AG04449 (cell line): ENCODE results near the gene DLL3.

Experiments used
- CTCF ChIA-PET: fragments of 350-600 bp; formaldehyde crosslinking; extraction: SDS; loops from one replicate; lab custom pipeline; 2021; ENCODE audit warnings: antibody characterized with exemption; lab: Yijun Ruan, JAX
- POLR2A ChIA-PET: fragments of 400-600, 350-600 bp; formaldehyde crosslinking; extraction: SDS; loops from one replicate; lab custom pipeline; 2020; ENCODE audit warnings: antibody characterized with exemption, inconsistent platforms; lab: Yijun Ruan, JAX
- DNase-seq: peaks from one replicate; pipeline ENCODE4 v3.0.0-alpha.2; 2010; ENCODE audit warnings: low read depth, low spot score
- H3K4me3 ChIP-seq: 2 replicates; pipeline ENCODE4 v1.5.1; 2011; ENCODE audit warnings: low read depth, mild to moderate bottlenecking, control low read depth, low read length
- TF ChIP-seq, protein P1 (sequence below): IDR thresholded peaks from one replicate; pipeline ENCODE4 v1.5.1; 2011; ENCODE audit warnings: mild to moderate bottlenecking, moderate library complexity, low read length, control low read depth, inconsistent platforms; ENCODE audit not compliant: insufficient read depth; ENCODE audit errors: missing control alignments

Gene DLL3

DNA sequence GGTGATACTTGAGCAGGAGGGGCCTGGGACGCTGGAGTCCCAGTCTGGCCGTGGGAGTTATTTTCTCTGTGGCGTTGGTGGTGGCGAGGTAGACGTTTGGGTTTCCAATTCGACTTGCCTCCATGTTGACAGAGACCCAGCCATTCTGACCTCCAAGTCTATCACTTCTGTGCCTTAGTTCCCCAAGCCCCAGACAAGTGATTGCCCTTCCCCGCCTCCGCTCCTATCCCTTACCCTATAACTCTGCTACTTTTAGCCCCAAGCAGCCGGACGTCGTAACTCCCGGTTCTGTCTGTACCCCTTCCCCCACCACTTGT, 17.6 kb upstream of the DLL3 start:
- TF ChIP-seq, protein P1, sequence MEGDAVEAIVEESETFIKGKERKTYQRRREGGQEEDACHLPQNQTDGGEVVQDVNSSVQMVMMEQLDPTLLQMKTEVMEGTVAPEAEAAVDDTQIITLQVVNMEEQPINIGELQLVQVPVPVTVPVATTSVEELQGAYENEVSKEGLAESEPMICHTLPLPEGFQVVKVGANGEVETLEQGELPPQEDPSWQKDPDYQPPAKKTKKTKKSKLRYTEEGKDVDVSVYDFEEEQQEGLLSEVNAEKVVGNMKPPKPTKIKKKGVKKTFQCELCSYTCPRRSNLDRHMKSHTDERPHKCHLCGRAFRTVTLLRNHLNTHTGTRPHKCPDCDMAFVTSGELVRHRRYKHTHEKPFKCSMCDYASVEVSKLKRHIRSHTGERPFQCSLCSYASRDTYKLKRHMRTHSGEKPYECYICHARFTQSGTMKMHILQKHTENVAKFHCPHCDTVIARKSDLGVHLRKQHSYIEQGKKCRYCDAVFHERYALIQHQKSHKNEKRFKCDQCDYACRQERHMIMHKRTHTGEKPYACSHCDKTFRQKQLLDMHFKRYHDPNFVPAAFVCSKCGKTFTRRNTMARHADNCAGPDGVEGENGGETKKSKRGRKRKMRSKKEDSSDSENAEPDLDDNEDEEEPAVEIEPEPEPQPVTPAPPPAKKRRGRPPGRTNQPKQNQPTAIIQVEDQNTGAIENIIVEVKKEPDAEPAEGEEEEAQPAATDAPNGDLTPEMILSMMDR = no peak
- H3K4me3 ChIP-seq = peak overlapping the region; percentile 99
- DNase-seq = no peak
- ChIA-PET CTCF (interaction anchor here (1.4 to 2.7 kb wide), 3 partner anchors 17 to 52 kb away, joined by 5 to 11 read pairs (median 5); partner anchors contain the start of gene EID2B), POLR2A (interaction anchor here (0.6 to 1.7 kb wide), 6 partner anchors 8 to 53 kb away, joined by 3 to 7 read pairs (median 4); partner anchors contain the start of gene SUPT5H)

DNA sequence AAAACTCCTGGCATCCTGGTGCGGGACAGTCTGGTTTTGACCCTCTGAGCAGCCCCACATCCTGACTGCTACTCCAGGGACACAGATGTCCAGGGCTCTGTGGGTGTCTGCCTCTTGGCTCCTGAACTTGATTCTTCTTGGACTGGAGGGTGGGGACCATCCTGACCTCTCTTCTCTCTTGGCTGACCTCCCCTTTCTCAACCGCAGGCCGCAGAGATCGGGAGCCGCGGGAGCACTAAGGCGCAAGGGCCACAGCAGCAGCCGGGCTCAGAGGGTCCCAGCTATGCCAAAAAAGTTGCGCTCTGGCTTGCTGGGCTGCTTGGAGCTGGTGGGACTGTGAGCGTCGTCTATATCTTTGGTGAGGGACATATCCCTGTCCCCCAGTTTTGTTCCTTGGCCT, 17.1 kb upstream of the DLL3 start:
- POLR2A ChIA-PET = interaction anchor here (1.7 kb wide), 1 partner anchor 36 kb away, joined by 7 read pairs; the partner anchor contains the start of gene SUPT5H
- H3K4me3 ChIP-seq = peak overlapping the region; percentile 99
- CTCF ChIA-PET = interaction anchor here (1.4 to 2.7 kb wide), 3 partner anchors 16 to 51 kb away, joined by 5 to 11 read pairs (median 5); partner anchors contain the start of gene EID2B
- TF ChIP-seq, protein P1 = no peak
- no peak for DNase-seq

DNA sequence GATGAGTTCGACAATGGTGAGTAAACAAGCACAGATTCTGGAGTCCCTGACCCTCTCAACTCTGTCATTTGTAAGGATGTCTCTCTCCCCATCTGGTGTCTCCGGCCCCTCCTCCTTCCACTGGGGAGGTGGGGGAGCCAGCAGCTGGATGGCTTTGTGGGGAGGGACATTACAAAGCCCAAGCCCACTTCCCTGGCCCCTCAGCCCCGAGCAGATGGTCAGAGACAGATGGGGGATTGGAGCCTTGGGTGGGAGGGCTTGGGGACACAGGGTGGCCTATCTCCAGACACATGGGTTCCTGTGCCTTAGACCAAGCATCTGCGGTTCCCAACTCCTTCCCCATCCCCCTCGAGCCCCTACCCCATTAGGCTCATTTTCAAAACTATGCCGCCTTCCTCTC, 15.6 kb upstream of the DLL3 start:
- no peak for DNase-seq
- POLR2A ChIA-PET = no interaction called here
- H3K4me3 ChIP-seq = no peak overlapping the region
- TF ChIP-seq, protein P1 = no peak
- CTCF ChIA-PET = interaction anchor here (1.2 to 1.4 kb wide), 2 partner anchors 9 to 20 kb away, joined by 4 to 5 read pairs; no protein-coding TSS in a partner anchor

DNA sequence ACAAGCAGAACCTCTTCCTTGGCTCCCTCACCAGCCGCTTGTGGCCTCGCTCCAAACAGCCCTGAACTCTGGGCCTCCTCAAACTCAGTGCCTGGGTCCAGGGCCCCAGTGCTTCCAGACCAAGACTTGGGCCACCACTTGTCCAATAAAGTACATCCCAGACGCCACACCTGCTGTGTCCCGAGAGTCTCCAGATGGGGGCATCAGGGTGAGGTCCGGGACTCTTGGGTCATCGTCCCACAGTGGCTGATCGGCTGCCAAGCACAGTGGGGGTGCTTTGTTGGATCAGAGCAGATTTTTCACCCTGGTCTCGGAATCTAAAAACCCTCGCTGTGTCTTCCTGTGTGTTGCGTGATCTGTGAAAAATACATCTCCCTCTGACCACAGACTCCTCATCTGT, 9.0 kb upstream of the DLL3 start:
- TF ChIP-seq, protein P1 = no peak
- CTCF ChIA-PET = interaction anchor here (0.9 to 1.7 kb wide), 5 partner anchors 8 to 43 kb away, joined by 3 to 5 read pairs (median 3); partner anchors contain the start of genes DLL3 and EID2B
- POLR2A ChIA-PET = interaction anchor here (1.0 kb wide), 1 partner anchor 9 kb away, joined by 6 read pairs; the partner anchor contains the start of gene TIMM50
- DNase-seq = no peak
- H3K4me3 ChIP-seq = no peak overlapping the region

DNA sequence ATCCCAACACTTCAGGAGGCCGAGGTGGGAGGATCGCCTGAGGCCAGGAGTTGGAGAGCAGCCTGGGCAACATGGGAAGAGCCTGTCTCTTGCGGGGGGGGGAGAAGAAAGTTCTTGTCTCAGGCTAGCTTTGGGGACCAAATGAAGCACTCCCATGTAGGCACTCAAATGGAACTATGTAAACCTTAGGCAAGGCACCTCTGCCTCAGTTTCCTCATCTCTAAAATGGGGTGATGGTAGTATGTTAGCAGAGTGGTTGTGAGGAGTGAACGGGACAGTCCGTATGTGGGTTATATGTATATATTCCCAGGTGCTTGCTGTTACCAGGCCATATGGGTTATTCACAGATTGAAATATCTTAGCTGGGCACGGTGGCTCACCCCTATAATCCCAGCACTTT, 6.5 kb upstream of the DLL3 start:
- ChIA-PET POLR2A (no interaction called here), CTCF (interaction anchor here (0.7 to 0.9 kb wide), 2 partner anchors 10 to 11 kb away, joined by 3 read pairs; no protein-coding TSS in a partner anchor)
- no peak for DNase-seq
- TF ChIP-seq, protein P1 = no peak
- no peak overlapping the region for H3K4me3 ChIP-seq

DNA sequence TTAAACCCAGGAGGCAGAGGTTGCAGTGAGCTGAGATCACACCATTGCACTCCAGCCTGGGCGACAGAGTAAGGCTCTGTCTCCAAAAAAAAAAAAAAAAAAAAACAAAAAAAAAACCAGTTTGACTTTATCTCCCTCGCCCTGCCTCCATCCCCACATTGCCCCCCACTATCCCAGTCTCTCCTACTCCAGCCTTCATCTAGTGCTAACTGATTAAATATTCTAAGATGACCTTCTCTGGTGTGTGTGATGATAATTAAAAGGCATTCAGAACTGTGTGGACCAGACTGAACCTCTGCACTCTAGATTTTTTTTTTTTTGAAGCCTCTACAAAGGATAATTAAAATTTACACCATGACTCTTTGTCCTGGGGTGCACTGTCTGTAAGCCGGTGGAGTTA, 6.0 kb upstream of the DLL3 start:
- ChIA-PET CTCF (interaction anchor here (0.7 to 1.2 kb wide), 3 partner anchors 9 to 40 kb away, joined by 3 read pairs; partner anchors contain the start of gene EID2B), POLR2A (no interaction called here)
- no peak overlapping the region for H3K4me3 ChIP-seq

More for the DNA sequence above, 6.0 kb upstream of the DLL3 start:
- DNase-seq = no peak
- TF ChIP-seq, protein P1 = no peak
